Measurements from ENCODE around the gene LDHD. TPM values are rescaled to one million over a fixed set of nuclear protein-coding genes. Genes with fewer than 3 reads are reported as not detected.

Gene LDHD
- total RNA-seq, 1 donor = 3.6 TPM

- peaks cover 27% of the 10 kb centered on the region for H4K20me1 ChIP-seq (ENCODE audit: insufficient read depth, low read length)
- no peak for DNase-seq (ENCODE audit: insufficient read length, low spot score, missing footprints)
- peaks cover 2% of the 10 kb centered on the region for H3K79me2 ChIP-seq (ENCODE audit: insufficient read depth, low read length)
- H3K9me3 ChIP-seq (ENCODE audit: low read depth, low read length) = no peaks in the 10 kb centered on the region
- H3K27ac ChIP-seq (ENCODE audit: low read depth, low read length) = no peak overlapping the region
- no peaks in the 10 kb centered on the region for H3K27me3 ChIP-seq (ENCODE audit: insufficient read depth, low read length)
- H3K36me3 ChIP-seq (ENCODE audit: insufficient read depth, low read length) = no peaks in the 10 kb centered on the region
- no peak overlapping the region for H3K4me2 ChIP-seq (ENCODE audit: insufficient read depth, low read length)
- no peak for TF ChIP-seq CTCF (IDR thresholded peaks at IDR 0.05; ENCODE audit: extremely low read depth, low read depth, low read length)
- peaks cover 5% of the 10 kb centered on the region for H3K4me1 ChIP-seq (ENCODE audit: insufficient read depth, low read length)
- no peak overlapping the region for H2AFZ ChIP-seq (ENCODE audit: low read length)
- H3K4me3 ChIP-seq (ENCODE audit: insufficient read depth, low read length) = no peak overlapping the region
Observed at GRCh38 chr16:75103994-75104393, 12.6 kb downstream of the LDHD start.

GRCh38 chr16:75102595-75102994, 14.0 kb downstream of the LDHD start:
- Histone ChIP-seq H3K4me3 (ENCODE audit: insufficient read depth, low read length) (no peak overlapping the region), H3K4me2 (ENCODE audit: insufficient read depth, low read length) (no peak overlapping the region), H4K20me1 (ENCODE audit: insufficient read depth, low read length) (peaks cover 33% of the 10 kb centered on the region), H3K36me3 (ENCODE audit: insufficient read depth, low read length) (no peaks in the 10 kb centered on the region), H3K4me1 (ENCODE audit: insufficient read depth, low read length) (no peaks in the 10 kb centered on the region), H3K9me3 (ENCODE audit: low read depth, low read length) (no peaks in the 10 kb centered on the region), H3K79me2 (ENCODE audit: insufficient read depth, low read length) (peaks cover 2% of the 10 kb centered on the region), H3K27ac (ENCODE audit: low read depth, low read length) (no peak overlapping the region), H2AFZ (ENCODE audit: low read length) (no peak overlapping the region), H3K27me3 (ENCODE audit: insufficient read depth, low read length) (no peaks in the 10 kb centered on the region)
- no peak for TF ChIP-seq CTCF (IDR thresholded peaks at IDR 0.05; ENCODE audit: extremely low read depth, low read depth, low read length)
- no peak for DNase-seq (ENCODE audit: insufficient read length, low spot score, missing footprints)

- Histone ChIP-seq H3K4me1 (ENCODE audit: insufficient read depth, low read length) (no peaks in the 10 kb centered on the region), H3K27ac (ENCODE audit: low read depth, low read length) (no peak overlapping the region), H3K4me3 (ENCODE audit: insufficient read depth, low read length) (no peak overlapping the region), H2AFZ (ENCODE audit: low read length) (no peak overlapping the region), H4K20me1 (ENCODE audit: insufficient read depth, low read length) (peaks cover 41% of the 10 kb centered on the region), H3K79me2 (ENCODE audit: insufficient read depth, low read length) (peaks cover 2% of the 10 kb centered on the region), H3K27me3 (ENCODE audit: insufficient read depth, low read length) (no peaks in the 10 kb centered on the region), H3K36me3 (ENCODE audit: insufficient read depth, low read length) (no peaks in the 10 kb centered on the region), H3K9me3 (ENCODE audit: low read depth, low read length) (no peaks in the 10 kb centered on the region), H3K4me2 (ENCODE audit: insufficient read depth, low read length) (no peak overlapping the region)
- TF ChIP-seq CTCF (IDR thresholded peaks at IDR 0.05; ENCODE audit: extremely low read depth, low read depth, low read length) = no peak
- no peak for DNase-seq (ENCODE audit: insufficient read length, low spot score, missing footprints)
Observed at GRCh38 chr16:75101635-75102034, 14.9 kb downstream of the LDHD start.

GRCh38 chr16:75100603-75100990, 16.0 kb downstream of the LDHD start:
- H3K36me3 ChIP-seq (ENCODE audit: insufficient read depth, low read length) = no peaks in the 10 kb centered on the region
- no peak overlapping the region for H3K4me2 ChIP-seq (ENCODE audit: insufficient read depth, low read length)
- H3K79me2 ChIP-seq (ENCODE audit: insufficient read depth, low read length) = peaks cover 2% of the 10 kb centered on the region
- no peaks in the 10 kb centered on the region for H3K9me3 ChIP-seq (ENCODE audit: low read depth, low read length)
- DNase-seq (ENCODE audit: insufficient read length, low spot score, missing footprints) = no peak
- no peak overlapping the region for H3K4me3 ChIP-seq (ENCODE audit: insufficient read depth, low read length)
- no peak overlapping the region for H2AFZ ChIP-seq (ENCODE audit: low read length)
- no peak for TF ChIP-seq CTCF (IDR thresholded peaks at IDR 0.05; ENCODE audit: extremely low read depth, low read depth, low read length)
- no peaks in the 10 kb centered on the region for H3K27me3 ChIP-seq (ENCODE audit: insufficient read depth, low read length)
- no peaks in the 10 kb centered on the region for H3K4me1 ChIP-seq (ENCODE audit: insufficient read depth, low read length)
- H3K27ac ChIP-seq (ENCODE audit: low read depth, low read length) = no peak overlapping the region
- peaks cover 45% of the 10 kb centered on the region for H4K20me1 ChIP-seq (ENCODE audit: insufficient read depth, low read length)

All from osteoblast (primary cell).